GM19238 (cell line): ENCODE data around the gene TMEM185B.
"Not testable (repeated sequence)": the region's sequence is repeated elsewhere in the genome, so short reads cannot be mapped to it uniquely, and the experiment has no call there.

ENCODE experiments used
- DNase-seq: peaks from one replicate; pipeline ENCODE4 v3.0.0; 2011; ENCODE audit warnings: low spot score; ENCODE audit not compliant: insufficient read length

TMEM185B gene

GRCh38 chr2:120223034-120223912, at the start of gene TMEM185B:
TMEM185B (minus strand) TSS chr2:120223400; CDS start chr2:120222976, 424 bp downstream.
- peak; percentile 93 for DNase-seq

- no peak for DNase-seq
Observed at GRCh38 chr2:120271711-120272379, 48.6 kb upstream of the TMEM185B start.

DNA sequence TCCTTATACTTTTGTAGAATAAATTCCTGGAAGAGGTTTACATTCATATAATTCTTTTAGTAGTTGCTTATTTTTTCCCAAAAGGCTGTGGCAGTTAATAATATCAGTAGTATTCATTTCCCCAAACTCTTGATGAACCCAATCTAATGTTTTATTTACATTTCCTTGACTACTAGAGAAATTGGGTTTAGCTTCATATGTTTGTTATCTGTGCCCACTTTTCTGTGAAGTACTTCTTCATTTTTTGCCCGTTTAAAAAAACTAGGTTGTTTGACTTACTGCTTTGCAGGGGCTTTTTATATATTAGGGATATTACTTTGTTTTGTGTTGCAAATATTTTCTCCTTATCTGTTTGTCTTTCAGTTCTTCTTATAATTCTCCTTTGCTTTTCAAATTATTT, 46.6 kb upstream of the TMEM185B start:
- DNase-seq = no peak

DNA sequence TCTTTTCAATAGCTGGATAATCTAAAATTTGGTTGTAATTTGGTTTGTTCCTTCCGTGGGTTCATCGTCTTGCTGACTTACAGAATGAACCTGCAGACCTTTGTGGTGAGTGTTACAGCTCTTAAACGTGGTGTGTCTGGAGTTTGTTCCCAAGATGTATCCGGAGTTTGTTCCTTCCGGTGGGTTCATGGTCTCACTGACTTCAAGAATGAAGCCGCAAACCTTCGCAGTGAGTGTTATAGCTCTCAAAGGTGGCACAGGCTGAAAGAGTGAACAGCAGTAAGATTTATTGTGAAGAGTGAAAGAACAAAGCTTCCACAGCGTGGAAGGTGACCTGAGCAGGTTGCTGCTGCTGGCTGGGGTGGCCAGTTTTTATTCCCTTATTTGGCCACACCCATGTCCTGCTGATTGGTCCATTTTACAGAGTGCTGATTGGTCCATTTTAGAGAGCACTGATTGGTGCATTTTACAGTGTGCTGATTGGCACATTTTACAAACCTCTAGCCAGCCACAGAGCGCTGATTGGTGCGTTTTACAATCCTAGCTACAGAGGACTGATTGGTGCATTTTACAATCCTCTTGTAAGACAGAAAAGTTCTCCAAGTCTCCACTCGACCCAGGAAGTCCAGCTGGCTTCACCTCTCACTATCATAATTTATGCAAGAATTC, 46.0 kb upstream of the TMEM185B start:
- DNase-seq = no peak

GRCh38 chr2:120267348-120267747, 44.1 kb upstream of the TMEM185B start:
- DNase-seq = no peak

- no peak for DNase-seq
Observed at GRCh38 chr2:120265006-120265405, 41.8 kb upstream of the TMEM185B start.

DNA sequence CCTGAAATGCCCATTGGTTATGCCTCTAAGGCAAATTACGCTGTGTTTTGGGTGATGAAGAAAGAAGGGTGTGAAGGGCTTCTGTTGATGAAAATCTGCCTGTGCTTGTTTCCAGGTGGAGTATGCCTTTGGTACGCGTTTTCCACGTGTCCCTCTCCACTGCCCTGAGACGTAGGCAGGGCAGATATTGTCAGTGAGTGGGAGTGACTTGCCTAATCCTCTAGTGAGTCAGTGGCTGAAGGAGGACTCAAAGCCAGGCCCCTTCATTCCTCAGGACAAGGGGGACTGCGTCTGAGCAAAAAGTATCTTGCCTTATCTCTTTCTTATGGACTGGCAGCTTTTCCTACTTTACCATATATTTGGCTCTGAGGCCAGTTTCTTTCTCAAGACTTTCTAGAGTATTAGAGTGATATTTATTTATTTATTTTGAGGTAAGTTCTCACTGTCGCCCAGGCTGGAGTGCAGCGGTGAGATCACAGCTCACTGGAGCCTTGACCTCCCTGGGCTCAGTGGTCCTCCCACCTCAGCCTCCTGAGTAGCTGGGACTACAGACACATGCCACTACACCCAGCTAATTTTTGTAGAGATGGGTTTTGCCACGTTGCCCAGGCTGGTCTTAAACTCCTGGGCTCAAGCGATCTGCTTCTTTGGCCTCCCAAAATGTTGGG, 39.7 kb upstream of the TMEM185B start:
- no peak for DNase-seq

DNA sequence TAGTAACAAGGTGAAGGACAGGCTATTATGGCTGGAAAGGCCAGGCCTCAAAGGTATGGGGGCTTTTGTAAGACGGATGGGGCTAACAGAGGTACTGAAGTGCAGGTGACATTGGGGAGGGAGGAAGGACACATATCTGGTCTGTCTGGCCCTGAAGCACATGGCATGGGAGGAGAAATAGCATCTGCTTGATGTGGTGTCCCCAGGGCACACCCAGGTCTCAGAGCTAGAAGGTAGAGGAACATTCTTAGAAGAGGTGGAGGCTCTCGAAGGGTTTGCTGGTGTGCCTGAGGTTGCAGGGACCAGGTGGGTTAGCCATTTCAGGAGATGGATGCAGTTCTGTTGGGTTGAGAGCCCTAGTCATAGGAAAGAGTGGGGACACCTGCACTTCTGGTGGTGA, 39.0 kb upstream of the TMEM185B start:
- no peak for DNase-seq

DNA sequence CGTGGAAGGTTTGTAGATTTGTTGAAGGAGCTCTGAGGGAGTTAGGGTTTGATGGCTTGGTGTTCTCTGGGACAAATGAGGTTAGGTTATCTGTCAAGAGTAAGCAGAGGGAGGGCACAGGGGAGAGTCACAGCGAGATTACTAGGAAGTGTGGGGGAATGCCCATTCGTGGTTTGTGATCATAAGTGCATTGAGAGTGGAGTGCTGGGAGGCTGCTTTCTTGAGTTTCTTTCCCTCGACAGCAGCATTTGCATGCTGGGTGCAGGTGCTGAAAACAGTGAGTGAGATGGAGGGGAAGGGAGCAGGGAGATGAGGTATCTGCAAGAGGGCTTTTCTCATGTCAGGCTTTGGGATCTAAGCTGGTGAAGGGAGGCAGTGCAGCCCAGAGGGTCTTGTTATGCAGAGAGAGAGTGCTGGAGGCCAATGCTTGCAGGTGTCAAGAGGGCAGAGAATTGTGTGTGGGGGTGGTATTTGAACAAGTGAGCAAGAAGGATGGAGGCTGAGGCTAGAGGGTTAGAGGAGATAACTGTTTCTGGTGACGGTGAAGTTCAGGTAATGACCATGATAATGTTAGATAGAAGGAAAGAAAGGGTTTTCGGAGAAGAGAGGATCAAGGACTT, 38.3 kb upstream of the TMEM185B start:
- peak; percentile 65 for DNase-seq

GRCh38 chr2:120260736-120261135, 37.5 kb upstream of the TMEM185B start:
- DNase-seq = no peak

DNA sequence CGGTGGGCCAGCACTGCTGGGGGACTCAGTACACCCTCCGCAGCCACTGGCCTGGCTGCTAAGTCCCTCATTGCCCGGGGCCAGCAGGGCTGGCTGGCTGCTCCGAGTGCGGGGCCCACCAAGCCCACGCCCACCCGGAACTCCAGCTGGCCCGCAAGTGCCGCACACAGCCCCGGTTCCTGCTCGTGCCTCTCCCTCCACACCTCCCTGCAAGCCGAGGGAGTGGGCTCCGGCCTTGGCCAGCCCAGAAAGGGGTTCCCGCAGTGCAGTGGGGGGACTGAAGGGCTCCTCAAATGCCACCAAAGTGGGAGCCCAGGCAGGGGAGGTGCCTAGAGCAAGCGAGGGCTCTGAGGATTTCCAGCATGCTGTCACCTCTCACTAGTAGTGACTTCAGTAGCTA, 36.7 kb upstream of the TMEM185B start:
- not testable (repeated sequence) for DNase-seq

- no peak for DNase-seq
Observed at GRCh38 chr2:120258196-120258595, 35.0 kb upstream of the TMEM185B start.

- DNase-seq = no peak
Observed at GRCh38 chr2:120257522-120257921, 34.3 kb upstream of the TMEM185B start.

DNA sequence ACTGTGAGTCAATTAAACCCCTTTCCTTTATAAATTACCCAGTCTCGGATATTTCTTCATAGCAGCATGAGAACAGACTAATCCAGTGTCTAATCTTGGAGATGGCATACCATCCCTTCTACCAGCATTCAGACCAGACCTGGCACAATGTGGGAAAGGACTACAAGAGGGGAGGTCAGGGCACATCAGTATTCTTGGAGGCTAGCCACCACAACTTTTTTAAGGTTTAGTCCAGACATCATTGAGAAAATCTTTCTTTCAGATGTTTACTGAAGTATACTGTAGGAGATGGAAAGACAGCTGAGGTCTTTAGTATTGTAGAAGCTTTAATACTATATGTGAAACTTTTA, 33.4 kb upstream of the TMEM185B start:
- DNase-seq = no peak

GRCh38 chr2:120255986-120256650, 32.9 kb upstream of the TMEM185B start:
- no peak for DNase-seq

DNA sequence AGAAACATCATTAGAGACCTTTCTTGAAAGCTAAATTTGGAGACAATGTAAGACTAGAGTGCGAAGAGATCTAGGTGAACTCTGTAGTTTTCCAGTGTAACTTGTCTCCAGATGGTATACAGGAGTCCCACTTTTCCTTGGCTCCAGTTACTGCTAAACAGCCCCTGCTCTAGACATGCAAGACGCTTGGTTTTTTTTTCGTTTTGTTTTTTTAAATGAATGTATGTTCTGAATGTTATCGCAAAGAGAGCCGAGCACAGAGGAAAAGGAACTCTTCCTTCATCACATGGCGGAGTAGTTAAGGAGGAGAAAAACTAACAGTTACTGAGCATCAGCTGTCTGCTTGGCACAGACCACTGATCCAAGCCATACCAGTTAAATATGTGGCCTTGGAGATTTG, 31.9 kb upstream of the TMEM185B start:
- DNase-seq = no peak

DNA sequence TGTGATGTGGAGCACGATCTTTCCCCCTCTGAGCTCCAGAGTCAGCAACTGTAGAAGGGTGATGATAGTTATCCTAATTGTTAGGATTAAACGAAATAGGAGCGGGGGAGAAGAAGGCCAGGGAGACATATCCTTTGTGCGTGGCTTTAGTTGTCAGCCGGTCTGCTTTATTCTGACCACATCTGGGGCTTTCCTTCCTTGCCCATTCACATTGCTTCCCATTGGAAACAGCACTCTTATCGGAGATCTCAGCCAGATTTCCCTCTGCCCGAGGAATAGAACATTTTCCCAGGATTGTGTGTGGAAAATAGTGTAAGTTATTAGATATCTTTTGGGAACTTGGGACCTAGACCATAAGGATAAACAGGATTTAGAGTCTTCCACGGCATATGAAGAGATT, 31.0 kb upstream of the TMEM185B start:
- DNase-seq = no peak

DNA sequence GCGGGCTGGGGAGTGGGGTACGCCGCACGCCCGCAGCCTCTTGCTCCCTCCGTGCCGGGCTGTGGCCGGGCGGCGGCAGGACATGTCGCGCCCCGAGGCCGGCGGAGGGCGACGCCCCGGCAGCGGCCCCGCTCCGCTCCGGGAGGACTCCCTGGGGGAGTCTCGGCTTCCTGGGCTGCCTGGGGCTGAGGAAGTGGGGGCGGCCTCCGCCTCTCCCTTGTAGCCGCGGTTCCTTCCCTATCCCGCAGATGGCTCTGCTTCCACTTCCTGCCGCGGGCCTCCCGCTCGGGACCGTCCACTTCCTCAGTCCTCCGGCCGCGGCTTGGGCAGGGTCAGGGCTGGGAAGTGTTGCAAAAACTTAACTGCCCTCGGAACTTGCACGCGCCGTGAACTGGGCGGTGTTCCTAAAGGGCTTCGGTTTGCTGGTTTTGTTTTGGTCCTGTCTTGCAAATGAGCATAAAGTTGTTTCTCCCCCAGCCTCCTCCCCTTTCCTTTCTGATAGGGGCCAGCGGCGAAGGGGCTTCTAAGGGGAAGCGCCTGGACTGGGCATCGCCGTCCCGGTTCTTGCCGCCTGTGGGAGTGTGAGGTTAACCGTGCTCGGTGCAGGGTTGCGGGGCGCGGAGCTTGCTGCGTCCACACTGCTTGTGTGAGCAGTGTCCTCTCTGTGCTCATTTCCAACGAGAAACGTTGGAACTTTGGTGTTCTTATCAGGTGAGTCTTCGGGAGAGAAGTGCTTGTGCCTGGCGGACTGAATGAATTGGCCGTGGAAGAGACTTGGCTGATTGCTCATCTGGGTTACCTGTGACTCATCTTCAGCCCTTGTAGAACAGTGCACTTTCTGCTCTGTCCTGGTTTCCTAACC, 30.1 kb upstream of the TMEM185B start:
- DNase-seq = peak; percentile 65

DNA sequence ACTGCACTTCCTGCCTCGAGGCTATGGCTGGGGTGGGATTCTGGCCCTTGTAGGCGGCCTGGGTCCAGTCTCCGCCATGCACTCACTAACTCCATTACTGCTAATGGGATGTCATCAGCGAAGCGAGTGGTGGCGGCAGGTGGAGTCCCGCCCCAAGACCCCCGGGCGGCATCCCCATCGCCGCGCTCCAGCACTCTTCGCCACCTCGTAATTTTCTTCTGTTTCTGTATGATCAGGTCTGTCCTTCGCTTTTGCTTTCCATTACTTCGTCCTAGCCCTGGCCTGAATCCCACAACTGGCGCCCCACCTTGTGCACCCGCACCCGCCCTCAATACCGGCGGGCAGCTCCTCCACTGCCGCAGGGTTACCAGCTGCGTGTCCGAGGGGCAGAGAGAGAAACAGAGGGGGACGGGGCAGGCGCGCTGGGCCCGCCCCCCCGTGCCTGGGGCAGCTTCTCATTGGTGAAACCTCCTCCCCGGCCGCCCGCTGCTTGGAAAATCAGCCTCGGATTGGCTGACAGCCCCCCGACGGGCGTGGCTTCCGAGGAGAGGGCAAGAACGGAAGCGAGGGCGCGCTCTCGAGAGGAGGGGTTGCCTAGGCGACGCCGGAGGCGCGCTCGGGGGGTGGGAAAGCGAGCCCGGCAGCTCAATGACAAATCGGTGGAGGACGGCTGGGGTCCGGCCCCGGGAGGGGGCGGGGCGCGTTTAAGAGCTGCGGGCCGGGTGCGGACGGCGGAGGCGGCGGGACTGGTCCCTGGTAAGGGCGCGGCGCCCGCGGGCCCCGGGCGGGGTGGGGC, 29.2 kb upstream of the TMEM185B start, which contains the start of gene RALB:
RALB (plus strand) TSS at position 628 of the 796 bp plus-strand sequence. CDS start 25,813 bp downstream, outside the sequence.
- DNase-seq = peak; percentile 99
